ENCODE measurements around the gene DUSP15. TPM values are rescaled to one million over a fixed set of nuclear protein-coding genes. Genes with fewer than 3 reads are reported as not detected.

The DUSP15 gene
- total RNA-seq, 2 donors from 2014 or later: 3.8 to 7.2 TPM

DNA sequence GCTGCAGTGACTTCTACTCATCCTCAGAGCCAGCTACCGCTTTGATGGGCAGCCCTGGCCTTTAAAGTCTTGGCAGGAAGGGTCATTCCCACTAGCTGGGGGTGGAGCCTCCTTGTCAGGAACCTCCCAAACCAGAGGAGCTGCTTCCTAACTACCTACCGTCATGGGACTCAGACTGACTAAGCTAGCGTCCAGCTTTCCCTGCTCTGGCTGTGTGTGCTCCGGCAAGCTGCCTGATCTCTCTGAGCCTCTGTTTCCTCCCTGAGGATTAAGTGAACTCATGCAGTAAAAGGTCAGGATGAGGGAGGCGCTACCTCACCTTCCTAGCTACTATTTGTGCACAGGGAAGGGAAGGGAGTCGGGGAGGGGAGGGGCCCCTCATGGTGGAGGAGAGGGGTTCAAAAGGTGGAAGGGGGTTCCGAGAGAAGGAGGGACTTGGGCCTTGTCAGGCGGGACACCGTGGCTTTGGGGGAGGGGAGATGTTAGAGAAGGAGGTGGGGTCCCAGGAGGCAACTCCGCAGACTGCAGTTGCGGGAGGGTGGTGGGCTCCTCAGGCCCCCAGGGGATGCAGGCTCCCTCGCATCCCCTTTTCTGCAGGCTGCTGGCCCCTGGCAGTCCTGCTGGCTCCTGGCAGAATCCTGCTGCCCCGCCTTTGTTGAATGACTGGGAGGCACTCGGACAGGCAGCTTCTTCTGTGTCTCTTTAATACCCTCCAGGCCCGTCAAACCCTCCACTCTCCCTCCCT is 9.8 kb downstream of the DUSP15 start:
- Histone ChIP-seq H3K4me3 (ENCODE audit: low read length) (peak overlapping the region; percentile 80), H3K27ac (ENCODE audit: low read depth, low read length) (peak overlapping the region; percentile 81), H3K36me3 (ENCODE audit: control insufficient read depth, insufficient read depth, low read length) (no peaks in the 10 kb centered on the region), H3K4me1 (ENCODE audit: control insufficient read depth, insufficient read depth, low read length) (no peaks in the 10 kb centered on the region), H3K27me3 (ENCODE audit: control insufficient read depth, insufficient read depth, low read length, poor library complexity, severe bottlenecking) (no peaks in the 10 kb centered on the region), H3K9ac (ENCODE audit: extremely low read depth, low read length, poor library complexity, severe bottlenecking) (peak overlapping the region; percentile 57), H3K9me3 (ENCODE audit: control insufficient read depth, low read length) (no peaks in the 10 kb centered on the region)
- Mint-ChIP-seq H3K4me3 (peak overlapping the region; percentile 71), H3K4me1 (peaks cover 9% of the 10 kb centered on the region), H3K36me3 (ENCODE audit: low read depth) (no peaks in the 10 kb centered on the region), H3K27me3 (ENCODE audit: insufficient read depth) (peaks cover 17% of the 10 kb centered on the region), H3K9me3 (no peaks in the 10 kb centered on the region), H3K27ac (no peak overlapping the region)
- peak; percentile 77 for DNase-seq
- TF ChIP-seq, protein P1, sequence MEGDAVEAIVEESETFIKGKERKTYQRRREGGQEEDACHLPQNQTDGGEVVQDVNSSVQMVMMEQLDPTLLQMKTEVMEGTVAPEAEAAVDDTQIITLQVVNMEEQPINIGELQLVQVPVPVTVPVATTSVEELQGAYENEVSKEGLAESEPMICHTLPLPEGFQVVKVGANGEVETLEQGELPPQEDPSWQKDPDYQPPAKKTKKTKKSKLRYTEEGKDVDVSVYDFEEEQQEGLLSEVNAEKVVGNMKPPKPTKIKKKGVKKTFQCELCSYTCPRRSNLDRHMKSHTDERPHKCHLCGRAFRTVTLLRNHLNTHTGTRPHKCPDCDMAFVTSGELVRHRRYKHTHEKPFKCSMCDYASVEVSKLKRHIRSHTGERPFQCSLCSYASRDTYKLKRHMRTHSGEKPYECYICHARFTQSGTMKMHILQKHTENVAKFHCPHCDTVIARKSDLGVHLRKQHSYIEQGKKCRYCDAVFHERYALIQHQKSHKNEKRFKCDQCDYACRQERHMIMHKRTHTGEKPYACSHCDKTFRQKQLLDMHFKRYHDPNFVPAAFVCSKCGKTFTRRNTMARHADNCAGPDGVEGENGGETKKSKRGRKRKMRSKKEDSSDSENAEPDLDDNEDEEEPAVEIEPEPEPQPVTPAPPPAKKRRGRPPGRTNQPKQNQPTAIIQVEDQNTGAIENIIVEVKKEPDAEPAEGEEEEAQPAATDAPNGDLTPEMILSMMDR (conservative IDR thresholded peaks at IDR 0.05): no peak
- WGBS, 2 experiments (ENCODE audit: insufficient coverage in 1 of 2, insufficient read length in 1 of 2): 17 to 25% methylated on average over 5 to 15 of the region's 15 CpGs

DNA sequence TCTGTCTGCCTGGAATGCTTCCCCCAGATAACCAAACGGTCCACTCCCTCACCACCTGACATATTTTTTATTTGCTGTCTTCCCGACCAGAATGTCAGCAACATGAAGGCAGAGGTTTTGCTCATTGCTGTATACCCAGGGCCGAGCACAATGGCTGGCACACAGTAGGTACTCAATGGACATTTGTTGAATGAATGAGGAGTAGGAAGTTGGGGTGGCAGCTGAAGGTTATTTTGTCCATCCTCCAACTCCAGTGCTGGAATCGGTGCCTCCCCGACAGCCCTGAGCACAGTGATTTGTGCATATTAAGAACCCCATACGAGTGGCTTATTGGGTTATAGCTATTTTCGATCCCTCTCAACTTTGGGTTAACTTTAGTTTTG is 10.3 kb downstream of the DUSP15 start:
- Mint-ChIP-seq H3K9me3 (no peaks in the 10 kb centered on the region), H3K27ac (no peak overlapping the region), H3K36me3 (ENCODE audit: low read depth) (no peaks in the 10 kb centered on the region), H3K4me1 (peaks cover 9% of the 10 kb centered on the region), H3K4me3 (peak overlapping the region; percentile 71), H3K27me3 (ENCODE audit: insufficient read depth) (peaks cover 17% of the 10 kb centered on the region)
- Histone ChIP-seq H3K4me1 (ENCODE audit: control insufficient read depth, insufficient read depth, low read length) (no peaks in the 10 kb centered on the region), H3K36me3 (ENCODE audit: control insufficient read depth, insufficient read depth, low read length) (no peaks in the 10 kb centered on the region), H3K27ac (ENCODE audit: low read depth, low read length) (no peak overlapping the region), H3K9me3 (ENCODE audit: control insufficient read depth, low read length) (no peaks in the 10 kb centered on the region), H3K9ac (ENCODE audit: extremely low read depth, low read length, poor library complexity, severe bottlenecking) (no peak overlapping the region), H3K4me3 (ENCODE audit: low read length) (no peak overlapping the region), H3K27me3 (ENCODE audit: control insufficient read depth, insufficient read depth, low read length, poor library complexity, severe bottlenecking) (no peaks in the 10 kb centered on the region)
- no peak for DNase-seq
- WGBS, 2 experiments (ENCODE audit: insufficient coverage in 1 of 2, insufficient read length in 1 of 2): 85 to 90% methylated on average over 3 to 7 of the region's 7 CpGs
- TF ChIP-seq, protein P1 (conservative IDR thresholded peaks at IDR 0.05): no peak

GRCh38 chr20:31859266-31859997 is 10.9 kb downstream of the DUSP15 start:
- 90 to 98% methylated on average over 5 of the region's 5 CpGs for WGBS, 2 experiments (ENCODE audit: insufficient coverage in 1 of 2, insufficient read length in 1 of 2)
- H3K4me1 Mint-ChIP-seq: peaks cover 9% of the 10 kb centered on the region
- Histone ChIP-seq H3K9me3 (ENCODE audit: control insufficient read depth, low read length) (no peaks in the 10 kb centered on the region), H3K36me3 (ENCODE audit: control insufficient read depth, insufficient read depth, low read length) (no peaks in the 10 kb centered on the region), H3K4me1 (ENCODE audit: control insufficient read depth, insufficient read depth, low read length) (no peaks in the 10 kb centered on the region), H3K27ac (ENCODE audit: low read depth, low read length) (no peak overlapping the region), H3K27me3 (ENCODE audit: control insufficient read depth, insufficient read depth, low read length, poor library complexity, severe bottlenecking) (no peaks in the 10 kb centered on the region), H3K4me3 (ENCODE audit: low read length) (no peak overlapping the region), H3K9ac (ENCODE audit: extremely low read depth, low read length, poor library complexity, severe bottlenecking) (no peak overlapping the region)
- DNase-seq: no peak
- no peak overlapping the region for H3K4me3 Mint-ChIP-seq
- H3K36me3 Mint-ChIP-seq (ENCODE audit: low read depth): no peaks in the 10 kb centered on the region
- TF ChIP-seq, protein P1 (conservative IDR thresholded peaks at IDR 0.05): no peak
- no peak overlapping the region for H3K27ac Mint-ChIP-seq
- no peaks in the 10 kb centered on the region for H3K9me3 Mint-ChIP-seq
- peaks cover 17% of the 10 kb centered on the region for H3K27me3 Mint-ChIP-seq (ENCODE audit: insufficient read depth)

All from endodermal cell (in vitro differentiated cells).